ENCODE results near the gene SLC6A6. TPM values are rescaled to one million over a fixed set of nuclear protein-coding genes. Genes with fewer than 3 reads are reported as not detected.

Gene SLC6A6
- polyA plus RNA-seq, 1 of the 3 experiments (the other 2 are of a cell fraction): 19.1 TPM

DNA sequence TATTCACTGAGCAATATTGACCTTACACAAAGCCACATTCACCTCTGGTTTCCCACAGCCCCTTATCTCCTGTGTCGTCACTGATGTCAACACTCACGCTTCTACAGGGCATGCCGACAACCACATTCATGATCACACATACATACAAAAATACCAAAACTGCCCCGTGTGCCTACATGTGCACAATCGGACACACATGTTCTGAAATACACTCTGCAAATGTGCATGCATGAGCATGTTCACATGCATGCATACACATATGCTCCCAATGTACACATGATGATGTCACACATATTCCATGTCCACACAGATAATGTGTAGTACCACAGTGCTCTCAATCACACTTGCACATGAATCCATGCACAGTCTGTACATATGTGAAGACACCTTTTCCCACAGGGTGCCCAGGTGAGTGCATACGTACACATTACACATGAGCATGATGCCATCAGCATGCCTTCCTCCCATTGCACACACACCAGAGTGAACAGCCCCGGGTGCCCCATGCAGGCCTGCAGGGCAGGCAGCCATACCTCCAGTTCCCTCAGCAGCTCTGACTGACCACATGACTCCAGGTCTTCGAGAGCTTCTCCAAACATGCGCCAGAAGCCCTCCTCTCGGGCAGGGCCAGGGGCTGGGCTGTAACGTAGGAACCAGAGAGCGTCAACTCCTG lies 100.8 kb downstream of the SLC6A6 start:
- ChIA-PET POLR2A (no interaction called here), CTCF (interaction anchor here (11.4 kb wide), 1 partner anchor 43 kb away, joined by 183 read pairs; no protein-coding TSS in a partner anchor)
- Histone ChIP-seq H3K9me2 (no peaks in the 10 kb centered on the region), H4K20me1 (ENCODE audit: insufficient read depth) (no peaks in the 10 kb centered on the region), H3K27ac (ENCODE audit: low read depth in 2 of 2, low read length in 1 of 2) (no peak overlapping the region), H3K36me3 (replicated peaks in 1 of 2; ENCODE audit: control insufficient read depth in 1 of 2, insufficient read depth in 2 of 2, low read length in 1 of 2) (no peaks in the 10 kb centered on the region), H3F3A (replicated peaks; ENCODE audit: insufficient read depth) (no peaks in the 10 kb centered on the region), H3K4me1 (ENCODE audit: control insufficient read depth in 1 of 2, insufficient read depth in 2 of 2, low read depth in 1 of 2, low read length in 1 of 2) (no peaks in the 10 kb centered on the region), H3K9me3 (peaks cover 13% of the 10 kb centered on the region; the same call in 1 of the 2 replicates), H3K9ac (no peak overlapping the region), H3K27me3 (ENCODE audit: insufficient read depth) (no peaks in the 10 kb centered on the region; the same call in 1 of the 2 replicates), H2AFZ (ENCODE audit: low read depth) (no peak overlapping the region), H3K4me3 (ENCODE audit: low read depth in 2 of 2, low read length in 1 of 2) (no peak overlapping the region), H3K79me2 (ENCODE audit: insufficient read depth) (no peaks in the 10 kb centered on the region), H3K4me2 (no peak overlapping the region)
- TF ChIP-seq JUND (IDR thresholded peaks at IDR 0.05) (no peak), CHD2 (IDR thresholded peaks at IDR 0.05; ENCODE audit: low read length, partially characterized antibody) (no peak), EZH2phosphoT487 (IDR thresholded peaks at IDR 0.05; ENCODE audit: borderline replicate concordance, low read depth) (no peak), TEAD4 (IDR thresholded peaks at IDR 0.05; ENCODE audit: borderline replicate concordance, insufficient read depth) (no peak), RCOR1 (IDR thresholded peaks at IDR 0.05; ENCODE audit: low read length) (no peak), SIN3A (IDR thresholded peaks at IDR 0.05; ENCODE audit: borderline replicate concordance, low read depth, low read length) (no peak), POLR2AphosphoS5 (IDR thresholded peaks at IDR 0.05; ENCODE audit: low read depth, low read length) (no peak), ZBTB33 (IDR thresholded peaks at IDR 0.05; ENCODE audit: borderline replicate concordance, low read depth) (no peak), RFX5 (IDR thresholded peaks at IDR 0.05; ENCODE audit: low read length) (no peak), NFIC (IDR thresholded peaks at IDR 0.05; ENCODE audit: borderline replicate concordance) (no peak), USF2 (IDR thresholded peaks at IDR 0.05; ENCODE audit: borderline replicate concordance, low read depth, low read length) (no peak), EP300 (IDR thresholded peaks at IDR 0.05; ENCODE audit: borderline replicate concordance in 1 of 2, low read depth in 1 of 2, low read length in 1 of 2) (no peak), TCF12 (IDR thresholded peaks at IDR 0.05) (no peak), FOXJ3 (CRISPR knock-in tag; IDR thresholded peaks at IDR 0.05) (no peak), SMC3 (IDR thresholded peaks at IDR 0.05; ENCODE audit: low read depth, low read length) (no peak)
- TF ChIP-seq, protein P1, sequence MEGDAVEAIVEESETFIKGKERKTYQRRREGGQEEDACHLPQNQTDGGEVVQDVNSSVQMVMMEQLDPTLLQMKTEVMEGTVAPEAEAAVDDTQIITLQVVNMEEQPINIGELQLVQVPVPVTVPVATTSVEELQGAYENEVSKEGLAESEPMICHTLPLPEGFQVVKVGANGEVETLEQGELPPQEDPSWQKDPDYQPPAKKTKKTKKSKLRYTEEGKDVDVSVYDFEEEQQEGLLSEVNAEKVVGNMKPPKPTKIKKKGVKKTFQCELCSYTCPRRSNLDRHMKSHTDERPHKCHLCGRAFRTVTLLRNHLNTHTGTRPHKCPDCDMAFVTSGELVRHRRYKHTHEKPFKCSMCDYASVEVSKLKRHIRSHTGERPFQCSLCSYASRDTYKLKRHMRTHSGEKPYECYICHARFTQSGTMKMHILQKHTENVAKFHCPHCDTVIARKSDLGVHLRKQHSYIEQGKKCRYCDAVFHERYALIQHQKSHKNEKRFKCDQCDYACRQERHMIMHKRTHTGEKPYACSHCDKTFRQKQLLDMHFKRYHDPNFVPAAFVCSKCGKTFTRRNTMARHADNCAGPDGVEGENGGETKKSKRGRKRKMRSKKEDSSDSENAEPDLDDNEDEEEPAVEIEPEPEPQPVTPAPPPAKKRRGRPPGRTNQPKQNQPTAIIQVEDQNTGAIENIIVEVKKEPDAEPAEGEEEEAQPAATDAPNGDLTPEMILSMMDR (IDR thresholded peaks at IDR 0.05): no peak
- no peak for DNase-seq
- WGBS (ENCODE audit: low lambda C conversion rate): 71% methylated on average over 11 of the region's 12 CpGs

All from SK-N-SH (cell line).